ENCODE results near the gene RFX3.

- TF ChIP-seq, protein P1, sequence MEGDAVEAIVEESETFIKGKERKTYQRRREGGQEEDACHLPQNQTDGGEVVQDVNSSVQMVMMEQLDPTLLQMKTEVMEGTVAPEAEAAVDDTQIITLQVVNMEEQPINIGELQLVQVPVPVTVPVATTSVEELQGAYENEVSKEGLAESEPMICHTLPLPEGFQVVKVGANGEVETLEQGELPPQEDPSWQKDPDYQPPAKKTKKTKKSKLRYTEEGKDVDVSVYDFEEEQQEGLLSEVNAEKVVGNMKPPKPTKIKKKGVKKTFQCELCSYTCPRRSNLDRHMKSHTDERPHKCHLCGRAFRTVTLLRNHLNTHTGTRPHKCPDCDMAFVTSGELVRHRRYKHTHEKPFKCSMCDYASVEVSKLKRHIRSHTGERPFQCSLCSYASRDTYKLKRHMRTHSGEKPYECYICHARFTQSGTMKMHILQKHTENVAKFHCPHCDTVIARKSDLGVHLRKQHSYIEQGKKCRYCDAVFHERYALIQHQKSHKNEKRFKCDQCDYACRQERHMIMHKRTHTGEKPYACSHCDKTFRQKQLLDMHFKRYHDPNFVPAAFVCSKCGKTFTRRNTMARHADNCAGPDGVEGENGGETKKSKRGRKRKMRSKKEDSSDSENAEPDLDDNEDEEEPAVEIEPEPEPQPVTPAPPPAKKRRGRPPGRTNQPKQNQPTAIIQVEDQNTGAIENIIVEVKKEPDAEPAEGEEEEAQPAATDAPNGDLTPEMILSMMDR (IDR thresholded peaks at IDR 0.05; ENCODE audit: borderline replicate concordance, extremely low read depth, low read length, poor library complexity, severe bottlenecking), result no peak
- TF ChIP-seq EZH2 (IDR thresholded peaks at IDR 0.05; ENCODE audit: borderline replicate concordance, low read depth, low read length, severe bottlenecking), result no peak
Measured at GRCh38 chr9:3482578-3482977, 43.2 kb downstream of the RFX3 start.
